GM12878 (cell line): ENCODE data around the gene OR8A1. TPM values are rescaled to one million over a fixed set of nuclear protein-coding genes. Genes with fewer than 3 reads are reported as not detected.

Experiments
- ATAC-seq: fragments of 200-7000 bp; cut with Tn5 transposase; 3 replicates; pipeline ENCODE4 v1.9.1; 2020; ENCODE audit warnings: mild to moderate bottlenecking, moderate library complexity
- BruUV-seq: library from RNA; stranded (reverse); fragments of 400-500 nt; replicated peaks from 2 replicates; lab custom pipeline; 2021; lab: Mats Ljungman, UMichigan
- CTCF ChIA-PET: fragments of 300-600 bp; sonication (Branson Sonifier 250); formaldehyde crosslinking; extraction: SDS; loops from one replicate; lab custom pipeline; 2021; ENCODE audit warnings: inconsistent platforms; lab: Yijun Ruan, JAX
- POLR2A ChIA-PET: fragments of 350-600 bp; formaldehyde crosslinking; extraction: SDS; loops from one replicate; lab custom pipeline; 2021; ENCODE audit warnings: inconsistent platforms; lab: Charles Lee
- RAD21 ChIA-PET: fragments of 300-600 bp; sonication (Branson Sonifier 250); formaldehyde crosslinking; loops from one replicate; lab custom pipeline; 2023; ENCODE audit warnings: antibody characterized with exemption; ENCODE audit not compliant: unreplicated experiment; lab: Charles Lee
- SMC1A ChIA-PET: fragments of 300-600 bp; sonication (Branson Sonifier 250); formaldehyde crosslinking; loops from one replicate; lab custom pipeline; 2023; ENCODE audit not compliant: unreplicated experiment, uncharacterized antibody; lab: Charles Lee
- DNase-seq: peaks from one replicate; pipeline ENCODE4 v3.0.0-alpha.2; 2011; ENCODE audit warnings: low read depth, low spot score
- FAIRE-seq: peaks from 3 replicates; lab custom pipeline; 2011; peaks lifted over from hg19 to GRCh38; lab: Jason Lieb, UNC
- H2AFZ ChIP-seq: 2 replicates; pipeline ENCODE4 v1.6.0; 2011; ENCODE audit warnings: low read depth, low read length, control low read depth; ENCODE audit not compliant: control insufficient read depth
- H3K27ac ChIP-seq: 2 replicates; pipeline ENCODE4 v1.5.1; 2011; ENCODE audit warnings: control low read depth; ENCODE audit not compliant: control insufficient read depth, insufficient read depth
- H3K27me3 ChIP-seq, 2 experiments: replicated peaks in 1 of 2; 2 replicates each; pipeline versions ENCODE4 v1.6.0 to v1.6.1; 2011; ENCODE audit warnings: low read length in 1 of 2; ENCODE audit not compliant: control insufficient read depth in 2 of 2, insufficient read depth in 2 of 2
- H3K36me3 ChIP-seq, 2 experiments: 2 replicates each; pipeline ENCODE4 v1.5.1; 2011; ENCODE audit warnings: low read length in 1 of 2; ENCODE audit not compliant: control insufficient read depth in 2 of 2, insufficient read depth in 2 of 2
- H3K4me1 ChIP-seq: 2 replicates; pipeline ENCODE4 v1.6.1; 2011; ENCODE audit warnings: mild to moderate bottlenecking, low read length, moderate library complexity, mixed read lengths; ENCODE audit not compliant: control insufficient read depth, insufficient read depth
- H3K4me2 ChIP-seq: 2 replicates; pipeline ENCODE4 v1.6.0; 2011; ENCODE audit warnings: control low read depth; ENCODE audit not compliant: control insufficient read depth, insufficient read depth
- H3K4me3 ChIP-seq: fragments of 200-600 bp; sonication (generic); 2 replicates; pipeline ENCODE4 v1.5.1; 2016
- H3K79me2 ChIP-seq: 2 replicates; pipeline ENCODE4 v1.6.0; 2011; ENCODE audit warnings: low read length; ENCODE audit not compliant: control insufficient read depth, insufficient read depth
- H3K9ac ChIP-seq: 2 replicates; pipeline ENCODE4 v1.8.0; 2011; ENCODE audit warnings: low read length, control low read depth, mixed read lengths; ENCODE audit not compliant: control insufficient read depth, insufficient read depth
- H3K9me3 ChIP-seq: replicated peaks from 3 replicates; pipeline ENCODE4 v1.5.1; 2011; ENCODE audit warnings: mild to moderate bottlenecking, low read length; ENCODE audit not compliant: control insufficient read depth, insufficient read depth
- H4K20me1 ChIP-seq: 2 replicates; pipeline ENCODE4 v1.6.0; 2011; ENCODE audit not compliant: control insufficient read depth, insufficient read depth
- BCL11A ChIP-seq: IDR thresholded peaks from 2 replicates; pipeline ENCODE4 v1.6.1; 2011; ENCODE audit warnings: low read depth, low read length
- CEBPZ ChIP-seq: fragments of 150-350 bp; IDR thresholded peaks from 2 replicates; pipeline ENCODE4 v1.6.1; 2016; ENCODE audit warnings: low read depth, low read length
- EZH2 ChIP-seq: IDR thresholded peaks from 2 replicates; pipeline ENCODE4 v1.6.1; 2012; ENCODE audit warnings: low read depth, mild to moderate bottlenecking, control low read depth, inconsistent platforms, low read length, borderline replicate concordance; ENCODE audit not compliant: control insufficient read depth
- SMC3 ChIP-seq: IDR thresholded peaks from 2 replicates; pipeline ENCODE4 v1.6.1; 2011; ENCODE audit warnings: low read length, improper control_type of control experiment, borderline replicate concordance
- SP1 ChIP-seq: IDR thresholded peaks from one replicate; pipeline ENCODE4 v1.6.1; 2011; ENCODE audit warnings: low read depth, low read length
- WGBS: methylation state at CpG from one replicate; pipeline ENCODE4 v1.1.6; 2016; ENCODE audit warnings: low lambda C conversion rate; ENCODE audit not compliant: insufficient replicate concordance, insufficient coverage; ENCODE audit errors: missing lambda C conversion rate; 5-methylcytosine and 5-hydroxymethylcytosine counted together
- in situ Hi-C: fragments of 300-500 bp; cut with MboI; formaldehyde crosslinking; loops from 9 replicates; pipeline ENCODE4 v1.14.3; 2018; ENCODE audit warnings: mixed read lengths
- intact Hi-C: fragments of 100-400 bp; cut with micrococcal nuclease; formaldehyde crosslinking; loops from one replicate; pipeline ENCODE4 v1.14.2; 2022; ENCODE audit not compliant: unreplicated experiment
- polyA plus RNA-seq, 11 experiments: library from polyadenylated mRNA; depleted of rRNA in 4 of 11; unstranded in 6 of 11; stranded (reverse) in 5 of 11; fragments of >200 nt; fragmentation: Nextera tagmentation in 4 of 11; fragmentation: Illumina TruSeq in 1 of 11; extraction: Ambion mirVana in 4 of 11; extraction: Trizol in 1 of 11; gene quantifications; 1 replicate in 1 of 11; 2 replicates in 10 of 11; pipeline versions ENCODE4 v1.2.1 to v1.2.3, GENCODE V29; 2011 to 2016; ENCODE audit warnings: inconsistent platforms in 2 of 11, missing spikeins in 2 of 11, low read depth in 1 of 11
- total RNA-seq, 4 experiments: library from RNA; depleted of rRNA in 3 of 4; stranded (reverse); fragments of >200 nt in 3 of 4; fragmentation: Illumina TruSeq in 1 of 4; extraction: Trizol in 1 of 4; gene quantifications; 2 replicates each; pipeline versions ENCODE4 v1.2.1 to v1.2.3, GENCODE V29; 2013 to 2021

OR8A1 gene
- total and polyA plus RNA-seq, 10 of the 15 experiments (the other 5 are each of a cell fraction or from before 2014, with no cell fraction given): not detected

DNA sequence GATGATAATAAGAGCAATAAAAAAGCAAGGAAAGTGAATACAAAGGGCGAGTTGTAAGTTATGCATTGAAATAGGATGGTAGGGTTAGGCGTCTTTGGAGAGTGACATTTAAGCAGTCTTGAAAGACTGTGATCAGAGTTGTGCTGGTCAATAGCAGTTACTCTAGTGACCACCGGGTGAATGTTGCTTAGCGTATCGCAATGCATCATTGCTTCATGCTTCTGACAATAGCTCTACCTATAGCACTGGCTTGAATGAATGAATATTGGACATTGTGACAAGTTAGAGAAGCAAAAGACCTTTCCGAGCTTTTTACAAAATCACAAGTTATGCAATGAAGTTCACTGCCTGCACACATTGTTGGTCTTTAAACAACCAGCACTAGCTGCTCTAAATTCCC lies 18.6 kb upstream of the OR8A1 start:
- Histone ChIP-seq H3K9ac (no peak overlapping the region), H3K36me3 (no peaks in the 10 kb centered on the region), H3K4me3 (no peak overlapping the region), H3K79me2 (no peaks in the 10 kb centered on the region), H3K4me1 (no peaks in the 10 kb centered on the region), H3K4me2 (no peak overlapping the region), H3K27me3 (no peaks in the 10 kb centered on the region), H3K9me3 (no peaks in the 10 kb centered on the region), H3K27ac (no peak overlapping the region), H4K20me1 (no peaks in the 10 kb centered on the region), H2AFZ (no peak overlapping the region)
- CTCF ChIA-PET: no interaction called here
- POLR2A ChIA-PET: no interaction called here
- BruUV-seq: no TSS peak
- no peak for ATAC-seq
- FAIRE-seq: no peak
- RAD21 ChIA-PET: no interaction called here
- 45% methylated on average over 6 of the region's 6 CpGs for WGBS
- DNase-seq: no peak
- in situ Hi-C loops (no loop called here), intact Hi-C loops (no loop called here)
- SMC1A ChIA-PET: interaction anchor here (1.0 kb wide), 1 partner anchor 18 kb away, joined by 3 read pairs; no protein-coding TSS in a partner anchor
- no peak for TF ChIP-seq SP1
- TF ChIP-seq CEBPZ: no peak
- no peak for TF ChIP-seq SMC3
- TF ChIP-seq EZH2: no peak
- TF ChIP-seq BCL11A: no peak
